H1 (cell line): ENCODE data around the gene ZBTB1. TPM values are rescaled to one million over a fixed set of nuclear protein-coding genes. Genes with fewer than 3 reads are reported as not detected.

Experiments used
- CTCF ChIA-PET: fragments of 300-600 bp; sonication (Branson Sonifier 250); formaldehyde crosslinking; loops from one replicate; lab custom pipeline; 2021; ENCODE audit not compliant: partially characterized antibody; lab: Charles Lee
- POLR2A ChIA-PET: fragments of 300-600 bp; sonication (Branson Sonifier 250); formaldehyde crosslinking; loops from one replicate; lab custom pipeline; 2021; ENCODE audit warnings: inconsistent platforms; ENCODE audit not compliant: partially characterized antibody; lab: Charles Lee
- DNase-seq, 2 experiments: peaks; one replicate each; pipeline versions ENCODE4 v3.0.0 to v3.0.0-alpha.2; 2010 to 2022; ENCODE audit warnings: low spot score in 2 of 2, low read depth in 1 of 2, mixed read lengths in 1 of 2
- FAIRE-seq: peaks from 2 replicates; lab custom pipeline; 2011; peaks lifted over from hg19 to GRCh38; lab: Jason Lieb, UNC
- H2AFZ ChIP-seq: 2 replicates; pipeline ENCODE4 v1.8.1; 2012; ENCODE audit warnings: low read length, inconsistent platforms
- H2AK5ac ChIP-seq: 2 replicates; pipeline ENCODE4 v1.6.1; 2013; ENCODE audit warnings: low read depth, low read length
- H2BK120ac ChIP-seq: replicated peaks from 2 replicates; pipeline ENCODE3; 2013; ENCODE audit warnings: low read depth, low read length, inconsistent platforms
- H2BK12ac ChIP-seq: 2 replicates; pipeline ENCODE4 v1.6.1; 2013; ENCODE audit warnings: low read depth, low read length
- H2BK15ac ChIP-seq: 2 replicates; pipeline ENCODE4 v1.6.1; 2013; ENCODE audit warnings: low read length
- H2BK20ac ChIP-seq: 2 replicates; pipeline ENCODE4 v1.6.1; 2013; ENCODE audit warnings: low read length
- H2BK5ac ChIP-seq: 2 replicates; pipeline ENCODE4 v1.6.1; 2013; ENCODE audit warnings: low read depth, low read length
- H3K14ac ChIP-seq: 2 replicates; pipeline ENCODE4 v1.6.1; 2013; ENCODE audit warnings: inconsistent platforms; ENCODE audit not compliant: insufficient read length
- H3K18ac ChIP-seq: 2 replicates; pipeline ENCODE4 v1.6.1; 2013; ENCODE audit warnings: low read length; ENCODE audit errors: extremely low read depth
- H3K23ac ChIP-seq: 2 replicates; pipeline ENCODE4 v1.6.1; 2013; ENCODE audit warnings: inconsistent platforms; ENCODE audit not compliant: insufficient read length
- H3K23me2 ChIP-seq: 2 replicates; pipeline ENCODE4 v1.6.1; 2013; ENCODE audit warnings: low read depth, low read length
- H3K27ac ChIP-seq: 2 replicates; pipeline ENCODE4 v1.6.1; 2011; ENCODE audit warnings: low read depth, low read length, inconsistent platforms
- H3K27me3 ChIP-seq, 4 experiments: replicated peaks in 1 of 4; 1 replicate in 1 of 4; 2 replicates in 3 of 4; pipeline versions ENCODE4 v1.6.1 to v1.8.1; 2011 to 2013; ENCODE audit warnings: low read length in 3 of 4, mild to moderate bottlenecking in 3 of 4, inconsistent platforms in 2 of 4, mixed read lengths in 2 of 4, moderate library complexity in 1 of 4; ENCODE audit not compliant: control insufficient read depth in 3 of 4, insufficient read depth in 3 of 4; ENCODE audit errors: extremely low read depth in 1 of 4
- H3K36me3 ChIP-seq, 4 experiments: 2 replicates each; pipeline versions ENCODE4 v1.6.1 to v1.8.1; 2011 to 2013; ENCODE audit warnings: mild to moderate bottlenecking in 4 of 4, low read length in 3 of 4, moderate library complexity in 2 of 4, control low read depth in 1 of 4, inconsistent platforms in 1 of 4; ENCODE audit not compliant: insufficient read depth in 4 of 4, control insufficient read depth in 2 of 4
- H3K4ac ChIP-seq: replicated peaks from 2 replicates; pipeline ENCODE3; 2013; ENCODE audit warnings: low read length, low read depth, mixed read lengths, inconsistent platforms; ENCODE audit not compliant: insufficient read length
- H3K4me1 ChIP-seq, 4 experiments: replicated peaks in 1 of 4; 1 replicate in 1 of 4; 2 replicates in 3 of 4; pipeline versions ENCODE4 v1.6.1 to v1.8.1; 2011 to 2013; ENCODE audit warnings: low read length in 3 of 4, inconsistent platforms in 2 of 4, mixed read lengths in 1 of 4; ENCODE audit not compliant: insufficient read depth in 4 of 4, control insufficient read depth in 3 of 4
- H3K4me2 ChIP-seq, 2 experiments: 2 replicates each; pipeline versions ENCODE4 v1.6.1 to v1.8.1; 2011 to 2013; ENCODE audit warnings: low read depth in 2 of 2, low read length in 2 of 2, control low read depth in 1 of 2, inconsistent platforms in 1 of 2, mild to moderate bottlenecking in 1 of 2; ENCODE audit not compliant: insufficient read depth in 1 of 2
- H3K4me3 ChIP-seq, 4 experiments: fragments of 200-600, 300-600 bp in 1 of 4; sonication (generic), shearing (Covaris generic), sonication (Bioruptor Twin) in 1 of 4; 2 replicates each; pipeline versions ENCODE4 v1.5.1 to v1.8.1; 2011 to 2016; ENCODE audit warnings: low read length in 4 of 4, low read depth in 3 of 4, control low read depth in 2 of 4, inconsistent platforms in 2 of 4, mild to moderate bottlenecking in 2 of 4, mixed read lengths in 1 of 4, moderate library complexity in 1 of 4; ENCODE audit not compliant: insufficient read depth in 2 of 4; ENCODE audit errors: extremely low read depth in 1 of 4
- H3K56ac ChIP-seq: replicated peaks from 2 replicates; pipeline ENCODE3; 2013; ENCODE audit warnings: low read depth, mild to moderate bottlenecking, mixed read lengths, low read length, inconsistent platforms; ENCODE audit not compliant: insufficient read length
- H3K79me1 ChIP-seq: 2 replicates; pipeline ENCODE4 v1.6.1; 2013; ENCODE audit warnings: low read depth, low read length, control low read depth
- H3K79me2 ChIP-seq, 2 experiments: 2 replicates each; pipeline versions ENCODE4 v1.6.1 to v1.8.1; 2012 to 2013; ENCODE audit warnings: low read length in 2 of 2, mild to moderate bottlenecking in 2 of 2, inconsistent platforms in 1 of 2; ENCODE audit not compliant: insufficient read depth in 2 of 2, control insufficient read depth in 1 of 2
- H3K9ac ChIP-seq, 4 experiments: replicated peaks in 1 of 4; 1 replicate in 1 of 4; 2 replicates in 3 of 4; pipeline versions ENCODE4 v1.6.1 to v1.8.1; 2011 to 2013; ENCODE audit warnings: low read depth in 3 of 4, low read length in 3 of 4, control low read depth in 2 of 4, mild to moderate bottlenecking in 2 of 4, moderate library complexity in 2 of 4, inconsistent platforms in 1 of 4; ENCODE audit errors: extremely low read depth in 1 of 4
- H3K9me3 ChIP-seq, 2 experiments: 2 replicates each; pipeline versions ENCODE4 v1.6.1 to v1.8.1; 2012 to 2013; ENCODE audit warnings: mild to moderate bottlenecking in 2 of 2, moderate library complexity in 2 of 2, control low read depth in 1 of 2, inconsistent platforms in 1 of 2, low read depth in 1 of 2, low read length in 1 of 2, mixed read lengths in 1 of 2; ENCODE audit not compliant: insufficient read depth in 2 of 2
- H4K20me1 ChIP-seq, 2 experiments: replicated peaks in 1 of 2; 2 replicates each; pipeline versions ENCODE3 to v1.8.1; 2011 to 2013; ENCODE audit warnings: inconsistent platforms in 2 of 2, low read length in 2 of 2, mild to moderate bottlenecking in 1 of 2; ENCODE audit not compliant: insufficient read depth in 2 of 2, control insufficient read depth in 1 of 2
- H4K5ac ChIP-seq: 2 replicates; pipeline ENCODE4 v1.6.1; 2013; ENCODE audit warnings: low read length, low read depth, mixed read lengths, inconsistent platforms; ENCODE audit not compliant: insufficient read length
- H4K8ac ChIP-seq: 2 replicates; pipeline ENCODE4 v1.8.0; 2013; ENCODE audit warnings: mild to moderate bottlenecking, moderate library complexity, low read length, inconsistent platforms; ENCODE audit not compliant: insufficient read depth; ENCODE audit errors: extremely low read depth
- H4K91ac ChIP-seq: replicated peaks from 2 replicates; pipeline ENCODE3; 2013; ENCODE audit warnings: low read length, mixed read lengths, inconsistent platforms; ENCODE audit not compliant: insufficient read length
- BRCA1 ChIP-seq: IDR thresholded peaks from 2 replicates; pipeline ENCODE4 v1.6.1; 2012; ENCODE audit warnings: low read depth, low read length, improper control_type of control experiment
- CHD2 ChIP-seq: IDR thresholded peaks from 2 replicates; pipeline ENCODE4 v1.6.1; 2012; ENCODE audit warnings: low read length, improper control_type of control experiment
- NANOG ChIP-seq: IDR thresholded peaks from 2 replicates; pipeline ENCODE4 v1.6.1; 2011; ENCODE audit warnings: low read length, low read depth, mild to moderate bottlenecking, inconsistent platforms; ENCODE audit not compliant: insufficient read depth, poor library complexity, severe bottlenecking
- WGBS, 2 experiments: shearing (Covaris generic) in 1 of 2; methylation state at CpG; one replicate each; pipeline versions ENCODE4 v1.1.6 to v1.1.7; 2013 to 2015; ENCODE audit warnings: low lambda C conversion rate in 2 of 2, mixed read lengths in 2 of 2, inconsistent platforms in 1 of 2, low coverage in 1 of 2, missing lambda C conversion rate in 1 of 2; ENCODE audit not compliant: insufficient replicate concordance in 2 of 2, insufficient coverage in 1 of 2, insufficient read length in 1 of 2; ENCODE audit errors: extremely low coverage in 1 of 2, missing lambda C conversion rate in 1 of 2; 5-methylcytosine and 5-hydroxymethylcytosine counted together
- polyA plus RNA-seq, 7 experiments: library from polyadenylated mRNA; depleted of rRNA in 3 of 7; stranded (reverse) in 5 of 7; unstranded in 2 of 7; fragments of >200 nt in 5 of 7; fragments of 200-250 nt in 2 of 7; gene quantifications; 1 replicate in 5 of 7; 2 replicates in 1 of 7; 4 replicates in 1 of 7; pipeline versions ENCODE4 v1.2.1 to v1.2.3, GENCODE V29; 2011 to 2013; ENCODE audit warnings: missing spikeins in 2 of 7, mixed read lengths in 2 of 7
- total RNA-seq: library from RNA; stranded (reverse); fragmentation: NEBNext Ultra II Directional; extraction: Animal tissue kit (Norgen Biotek cat#: 25700); gene quantifications from 2 replicates; pipeline ENCODE4 v1.2.1, GENCODE V29; 2021

Gene ZBTB1
- total and polyA plus RNA-seq, 2 of the 8 experiments (the other 6 are each of a cell fraction or from before 2014, with no cell fraction given): 13.6 to 27.5 TPM

GRCh38 chr14:64491637-64492036, 12.9 kb upstream of the ZBTB1 start:
- no peak overlapping the region for H2BK12ac ChIP-seq
- DNase-seq: no peak
- no peak overlapping the region for H3K18ac ChIP-seq
- 87% methylated on average over 2 of the region's 2 CpGs; no CpG with 5 or more reads in 1 of the 2 experiments for WGBS, 2 experiments
- ChIA-PET CTCF (interaction anchor here (0.6 to 1.3 kb wide), 4 partner anchors 13 to 138 kb away, joined by 3 to 4 read pairs (median 3); no protein-coding TSS in a partner anchor), POLR2A (interaction anchor here (0.7 to 1.3 kb wide), 5 partner anchors 11 to 104 kb away, joined by 3 read pairs; no protein-coding TSS in a partner anchor)
- no peak overlapping the region for H4K91ac ChIP-seq
- 0 out of 2 replicates have a peak, but pooled peaks cover 4% of the 10 kb centered on the region for H3K79me1 ChIP-seq
- H3K4me2 ChIP-seq: no peak overlapping the region
- H2BK15ac ChIP-seq: no peak overlapping the region
- no peaks in the 10 kb centered on the region for H3K4me1 ChIP-seq
- no peak overlapping the region for H4K8ac ChIP-seq
- no peak overlapping the region for H3K4me3 ChIP-seq
- no peaks in the 10 kb centered on the region for H3K79me2 ChIP-seq
- H3K9me3 ChIP-seq: no peaks in the 10 kb centered on the region
- no peak overlapping the region for H2AFZ ChIP-seq
- TF ChIP-seq NANOG: no peak
- no peak for TF ChIP-seq CHD2
- no peak for TF ChIP-seq BRCA1
- H4K20me1 ChIP-seq: no peaks in the 10 kb centered on the region
- no peak overlapping the region for H2BK20ac ChIP-seq
- peaks cover 7 to 25% (median 16%) of the 10 kb centered on the region in 4 experiments; a peak in 7 of 8 replicates for H3K36me3 ChIP-seq
- no peak overlapping the region for H2AK5ac ChIP-seq
- H3K27me3 ChIP-seq: no peaks in the 10 kb centered on the region
- no peak overlapping the region for H3K4ac ChIP-seq
- no peak overlapping the region for H3K23ac ChIP-seq
- H3K23me2 ChIP-seq: no peaks in the 10 kb centered on the region
- H4K5ac ChIP-seq: no peak overlapping the region
- no peak for FAIRE-seq
- no peak overlapping the region for H3K9ac ChIP-seq
- no peak overlapping the region for H2BK120ac ChIP-seq
- no peak overlapping the region for H3K27ac ChIP-seq
- H3K14ac ChIP-seq: no peak overlapping the region
- H2BK5ac ChIP-seq: no peak overlapping the region
- no peak overlapping the region for H3K56ac ChIP-seq
